ENCODE results near the gene RBM19. TPM values are rescaled to one million over a fixed set of nuclear protein-coding genes. Genes with fewer than 3 reads are reported as not detected.
A peak's percentile ranks its signal among the peaks of the same experiment; 100 is the strongest.

The RBM19 gene
- total RNA-seq, 2 donors from 2014 or later: 46.9 to 77.8 TPM

DNA sequence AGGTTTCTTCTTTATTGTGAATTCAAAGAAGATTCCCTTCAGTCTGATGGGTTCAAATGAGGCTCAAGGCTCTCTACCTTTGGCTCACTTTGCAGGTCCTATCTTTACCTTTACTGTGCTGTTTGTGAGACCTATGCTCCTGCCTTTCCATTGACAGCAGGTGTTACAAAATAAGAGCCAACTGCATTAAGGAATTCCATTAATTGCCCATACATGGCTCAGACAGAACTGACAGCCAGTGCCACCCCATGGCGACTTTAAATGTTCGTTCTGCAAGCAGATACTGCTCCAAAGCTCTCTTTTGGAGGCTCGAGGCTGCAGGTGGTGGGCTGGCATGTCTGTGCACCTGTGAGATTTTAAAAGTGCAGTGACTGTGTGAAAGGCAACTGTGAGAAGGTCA is 44.7 kb downstream of the RBM19 start:
- peaks cover 6% of the 10 kb centered on the region for H3K36me3 Mint-ChIP-seq
- peaks cover 0 to under 1% of the 10 kb centered on the region in 2 donors for H3K4me1 Mint-ChIP-seq (ENCODE audit: low read depth in 2 of 2)
- no peak overlapping the region for H3K27ac Mint-ChIP-seq
- no peak for ATAC-seq
- DNase-seq (ENCODE audit: low spot score): peak; percentile 20
- H3K4me3 Mint-ChIP-seq: no peak overlapping the region
- H3K27me3 Mint-ChIP-seq: no peaks in the 10 kb centered on the region
- H3K9me3 Mint-ChIP-seq: no peaks in the 10 kb centered on the region

DNA sequence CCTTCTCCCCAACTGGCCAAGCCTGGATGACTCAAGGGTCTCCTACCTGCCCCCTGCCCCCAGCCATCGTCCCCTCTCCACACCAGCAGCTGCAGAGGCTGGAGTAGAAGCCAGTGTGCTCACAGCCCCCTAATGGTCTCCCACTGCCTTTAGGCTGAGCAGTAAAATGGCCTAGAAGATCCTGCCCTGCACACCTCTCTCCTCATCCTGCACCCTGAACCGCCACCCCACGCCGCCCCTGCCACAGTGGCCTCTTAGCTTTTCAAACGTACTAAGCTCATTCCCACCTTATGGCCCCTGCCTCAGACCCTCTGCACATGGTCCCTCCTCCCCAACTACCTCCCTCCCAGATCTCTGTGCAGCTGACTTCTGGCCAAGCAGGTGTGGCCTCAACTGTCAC is 46.3 kb downstream of the RBM19 start:
- H3K4me1 Mint-ChIP-seq (ENCODE audit: low read depth in 2 of 2): no peaks in the 10 kb centered on the region
- no peak for ATAC-seq
- H3K36me3 Mint-ChIP-seq: no peaks in the 10 kb centered on the region

DNA sequence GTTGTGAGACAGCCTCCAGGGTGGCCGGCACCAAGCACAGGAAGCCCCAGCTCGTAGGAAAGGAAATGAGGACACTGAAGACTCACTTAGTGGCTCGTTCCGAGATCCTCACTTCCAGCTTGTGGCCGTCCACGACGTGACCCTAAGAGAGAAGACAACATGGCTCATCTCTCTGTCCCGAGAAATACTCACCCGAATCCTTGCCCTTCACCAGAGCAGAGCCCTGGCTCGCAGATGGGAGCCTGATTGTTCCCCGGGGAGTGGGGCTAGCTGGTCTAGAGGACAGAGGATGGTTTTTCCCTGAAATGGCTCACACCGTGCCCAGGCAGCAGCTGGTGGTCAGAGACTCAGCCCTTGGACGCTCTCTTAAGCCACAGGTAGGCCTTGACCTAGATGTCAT is 47.8 kb downstream of the RBM19 start:
- no peaks in the 10 kb centered on the region for H3K36me3 Mint-ChIP-seq

More for the DNA sequence above, 46.3 kb downstream of the RBM19 start:
- H3K4me3 Mint-ChIP-seq: no peak overlapping the region
- no peaks in the 10 kb centered on the region for H3K27me3 Mint-ChIP-seq
- H3K27ac Mint-ChIP-seq: no peak overlapping the region
- H3K9me3 Mint-ChIP-seq: no peaks in the 10 kb centered on the region
- DNase-seq (ENCODE audit: low spot score): peak; percentile 42

DNA sequence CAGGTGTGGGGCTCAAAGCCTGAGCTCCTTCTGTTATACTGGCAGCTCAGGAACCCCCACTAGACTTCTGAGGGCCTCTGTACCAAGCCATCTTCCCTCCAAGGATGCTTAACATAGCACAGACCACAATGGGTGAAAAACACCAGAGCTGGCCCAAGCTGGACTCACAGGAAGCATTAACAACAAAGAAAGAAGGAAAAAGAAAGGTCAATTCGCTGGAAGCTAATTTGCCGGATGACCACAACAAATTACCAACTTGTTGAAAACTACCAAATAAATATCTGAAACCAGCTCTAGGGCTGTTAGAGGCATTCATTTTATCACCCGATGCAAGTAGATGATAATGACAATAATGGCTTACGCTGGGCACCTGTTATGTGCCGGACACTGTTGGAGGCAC is 48.7 kb downstream of the RBM19 start:
- ATAC-seq (no peak), DNase-seq (ENCODE audit: low spot score) (peak; percentile 1)
- H3K4me1 Mint-ChIP-seq (ENCODE audit: low read depth in 2 of 2): no peaks in the 10 kb centered on the region
- H3K27me3 Mint-ChIP-seq: no peaks in the 10 kb centered on the region
- no peak overlapping the region for H3K4me3 Mint-ChIP-seq
- H3K36me3 Mint-ChIP-seq: no peaks in the 10 kb centered on the region
- no peak overlapping the region for H3K27ac Mint-ChIP-seq
- H3K9me3 Mint-ChIP-seq: no peaks in the 10 kb centered on the region

More for the DNA sequence above, 47.8 kb downstream of the RBM19 start:
- H3K4me1 Mint-ChIP-seq (ENCODE audit: low read depth in 2 of 2): no peaks in the 10 kb centered on the region
- H3K27ac Mint-ChIP-seq: no peak overlapping the region
- H3K27me3 Mint-ChIP-seq: no peaks in the 10 kb centered on the region
- H3K9me3 Mint-ChIP-seq: no peaks in the 10 kb centered on the region
- H3K4me3 Mint-ChIP-seq: no peak overlapping the region
- ATAC-seq: no peak
- peak; percentile 3 for DNase-seq (ENCODE audit: low spot score)

DNA sequence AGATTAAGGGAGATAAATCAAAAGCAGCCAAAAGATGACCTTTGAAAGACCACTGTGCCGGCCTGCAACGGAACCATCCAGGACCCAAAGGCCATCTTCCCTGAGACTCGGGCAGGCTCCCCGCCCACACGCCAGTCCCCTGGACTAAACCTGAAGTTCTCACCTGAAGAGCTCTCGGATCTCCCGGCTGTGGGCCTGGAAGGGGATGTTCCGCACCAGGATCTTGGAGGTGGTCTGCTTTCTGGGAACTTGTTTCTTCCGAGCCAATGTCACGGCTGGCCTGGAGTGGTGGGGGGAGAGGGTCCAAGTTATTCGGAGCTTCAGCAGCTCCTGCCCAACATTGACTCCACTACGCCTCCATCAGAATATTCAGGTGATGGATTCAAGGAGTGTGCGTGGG is 51.3 kb downstream of the RBM19 start:
- DNase-seq (ENCODE audit: low spot score) (peak; percentile 28), ATAC-seq (no peak)
- no peak overlapping the region for H3K27ac Mint-ChIP-seq
- H3K9me3 Mint-ChIP-seq: no peaks in the 10 kb centered on the region
- H3K36me3 Mint-ChIP-seq: no peaks in the 10 kb centered on the region
- H3K4me3 Mint-ChIP-seq: no peak overlapping the region
- H3K4me1 Mint-ChIP-seq (ENCODE audit: low read depth in 2 of 2): peaks cover 0 to 4% of the 10 kb centered on the region in 2 donors
- no peaks in the 10 kb centered on the region for H3K27me3 Mint-ChIP-seq

DNA sequence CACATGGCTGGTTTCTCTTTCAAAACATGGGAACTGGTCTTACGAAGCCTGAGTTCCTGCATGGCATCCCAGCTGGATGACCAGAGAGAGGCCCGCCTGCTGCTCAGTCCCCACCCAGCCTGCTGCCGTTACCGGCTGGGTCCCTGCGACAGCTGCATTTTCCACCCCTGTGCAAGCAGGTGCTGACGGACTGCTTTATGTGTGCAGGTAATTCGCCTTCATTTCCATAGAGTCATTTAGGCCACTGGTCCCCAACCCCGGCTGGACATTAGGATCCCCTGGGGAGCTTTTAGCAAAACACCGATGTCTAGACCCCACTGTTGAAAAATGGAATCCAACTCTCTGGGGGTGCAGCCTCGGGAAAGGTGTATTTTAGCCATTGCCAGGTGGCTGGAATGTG is 51.9 kb downstream of the RBM19 start:
- peak; percentile 34 for DNase-seq (ENCODE audit: low spot score)
- ATAC-seq: no peak
- H3K36me3 Mint-ChIP-seq: no peaks in the 10 kb centered on the region
- no peak overlapping the region for H3K27ac Mint-ChIP-seq
- H3K27me3 Mint-ChIP-seq: no peaks in the 10 kb centered on the region
- no peak overlapping the region for H3K4me3 Mint-ChIP-seq
- no peaks in the 10 kb centered on the region for H3K9me3 Mint-ChIP-seq
- H3K4me1 Mint-ChIP-seq (ENCODE audit: low read depth in 2 of 2): peaks cover 0 to 4% of the 10 kb centered on the region in 2 donors

DNA sequence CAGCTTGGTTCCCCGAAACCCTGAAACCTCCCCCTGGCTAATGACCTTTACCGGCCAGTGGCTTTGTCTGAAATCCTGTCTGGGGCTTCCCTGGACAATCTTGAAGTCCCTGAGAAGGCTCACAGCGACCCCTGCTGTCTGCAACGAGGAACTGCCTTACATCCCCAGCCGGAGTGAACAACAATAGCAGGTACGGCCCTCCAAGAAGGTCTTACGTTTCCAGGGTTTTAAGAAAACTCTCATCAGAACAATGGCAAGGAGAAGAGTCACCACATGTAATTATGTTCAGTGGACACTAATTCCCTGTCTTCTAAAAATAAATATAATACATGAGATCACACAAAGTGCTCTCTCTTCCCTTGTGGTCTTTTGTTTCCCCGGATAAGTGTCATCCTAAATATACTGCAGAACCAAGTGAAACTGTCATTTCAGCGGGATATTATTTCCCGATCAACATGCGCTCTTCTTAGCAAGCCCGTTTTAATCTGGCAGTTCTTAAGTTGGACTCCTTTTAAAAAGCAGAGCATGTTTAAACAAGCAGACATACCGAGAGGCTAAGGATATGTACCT is 53.3 kb downstream of the RBM19 start:
- Mint-ChIP-seq H3K4me1 (ENCODE audit: low read depth in 2 of 2) (peaks cover 0 to 4% of the 10 kb centered on the region in 2 donors), H3K4me3 (no peak overlapping the region), H3K9me3 (no peaks in the 10 kb centered on the region), H3K36me3 (no peaks in the 10 kb centered on the region), H3K27me3 (no peaks in the 10 kb centered on the region), H3K27ac (no peak overlapping the region)
- DNase-seq (ENCODE audit: low spot score) (peak; percentile 63), ATAC-seq (no peak)

DNA sequence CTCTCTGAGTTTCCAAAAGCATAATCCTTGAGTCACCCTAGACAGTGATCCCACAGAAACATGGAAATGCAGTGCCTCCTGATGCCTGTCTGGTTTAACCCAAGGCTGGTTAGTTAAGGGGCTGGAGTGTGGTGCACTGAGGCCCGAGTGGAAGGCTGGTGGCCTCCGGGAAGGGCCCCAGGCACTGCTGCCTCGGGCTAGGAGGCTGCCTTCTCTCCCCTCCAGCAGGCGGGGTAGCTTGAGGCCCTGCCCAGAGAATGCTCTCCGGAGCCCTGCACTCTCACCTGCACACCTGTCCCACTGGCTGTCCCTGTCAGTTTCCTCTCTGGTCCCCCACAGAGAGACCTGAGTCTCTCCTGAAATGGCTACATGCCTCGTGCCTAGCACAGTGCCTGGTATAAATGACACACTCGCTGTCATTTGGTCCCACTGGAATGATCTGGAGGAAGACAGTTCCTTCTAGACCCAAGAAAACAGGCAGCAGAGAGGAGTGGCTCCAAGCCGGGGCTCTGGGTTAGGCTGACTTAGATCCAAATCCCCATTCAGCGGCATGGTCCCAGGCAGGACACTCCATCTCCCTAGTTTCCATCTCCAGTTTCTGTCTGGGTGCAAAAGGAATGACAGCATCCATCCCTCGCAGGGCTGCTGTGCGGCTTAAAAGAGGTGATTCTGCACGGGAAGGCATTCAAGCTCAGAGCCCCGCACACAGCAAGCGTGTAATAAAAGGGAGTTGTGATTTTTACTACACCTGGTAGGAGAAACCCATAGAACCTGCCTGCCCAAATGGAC is 54.0 kb downstream of the RBM19 start:
- ATAC-seq: no peak
- DNase-seq (ENCODE audit: low spot score): peak; percentile 2
- Mint-ChIP-seq H3K36me3 (no peaks in the 10 kb centered on the region), H3K4me3 (no peak overlapping the region), H3K27ac (no peak overlapping the region), H3K4me1 (ENCODE audit: low read depth in 2 of 2) (peaks cover 0 to 4% of the 10 kb centered on the region in 2 donors), H3K9me3 (no peaks in the 10 kb centered on the region), H3K27me3 (no peaks in the 10 kb centered on the region)

DNA sequence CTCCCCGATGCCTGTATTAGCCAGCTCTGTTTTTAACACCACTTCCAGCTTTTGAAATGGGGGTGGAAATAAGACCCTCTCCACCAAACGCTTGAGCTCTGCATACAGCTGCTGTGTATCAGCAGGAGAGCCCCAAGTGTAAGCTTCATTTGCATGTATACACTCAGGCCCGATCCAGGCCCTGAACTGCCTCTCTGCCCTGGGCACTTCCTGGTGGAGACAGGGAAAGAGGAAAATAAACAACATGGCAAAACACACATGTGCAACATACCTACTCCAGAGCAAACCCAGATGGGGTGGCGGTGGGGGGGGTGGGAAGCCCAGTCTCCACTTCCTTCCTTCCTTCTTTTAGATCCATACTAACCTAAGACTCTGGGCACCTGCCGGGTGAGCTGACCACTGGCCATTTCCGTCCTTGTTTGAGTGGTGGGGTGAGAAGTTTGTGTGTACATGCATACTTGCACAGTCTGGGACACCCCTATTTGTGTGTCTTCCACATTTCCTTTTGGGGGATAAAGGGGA is 55.3 kb downstream of the RBM19 start:
- Mint-ChIP-seq H3K27me3 (no peaks in the 10 kb centered on the region), H3K36me3 (peaks cover 4% of the 10 kb centered on the region), H3K4me3 (no peak overlapping the region), H3K4me1 (ENCODE audit: low read depth in 2 of 2) (peaks cover 0 to 7% of the 10 kb centered on the region in 2 donors), H3K27ac (no peak overlapping the region), H3K9me3 (no peaks in the 10 kb centered on the region)
- no peak for ATAC-seq
- DNase-seq (ENCODE audit: low spot score): peak; percentile 18

DNA sequence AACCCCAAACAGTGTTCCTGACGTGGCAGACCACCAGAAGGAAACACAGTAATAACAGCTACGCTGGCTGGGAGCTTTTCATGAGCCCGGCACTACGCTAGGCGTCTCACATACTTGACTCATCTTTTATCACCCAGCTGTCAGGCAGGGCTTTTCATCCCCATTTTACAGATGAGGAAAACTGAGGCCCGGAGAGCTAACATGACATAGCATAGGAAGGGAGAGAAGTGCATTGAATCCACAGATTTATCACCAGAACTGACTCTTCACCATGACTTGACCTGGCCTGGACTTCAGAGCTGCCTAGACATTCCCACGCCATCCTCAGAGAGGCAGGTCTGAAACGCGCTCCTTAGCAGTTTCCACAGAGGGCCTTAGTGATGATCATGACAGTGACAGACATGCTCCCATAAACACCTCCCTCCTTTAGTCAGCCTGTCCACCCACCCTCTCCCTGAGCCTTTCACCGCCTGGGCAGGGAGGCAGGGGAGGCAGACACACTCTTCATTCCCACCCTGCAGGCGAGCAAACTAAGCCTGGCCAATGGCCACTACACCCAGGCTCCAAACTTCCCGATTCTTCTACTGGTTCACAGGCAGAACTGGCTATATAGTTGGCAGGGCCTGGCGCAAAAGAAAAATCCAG is 56.2 kb downstream of the RBM19 start:
- H3K4me3 Mint-ChIP-seq: no peak overlapping the region
- ATAC-seq (no peak), DNase-seq (ENCODE audit: low spot score) (peak; percentile 12)
- H3K4me1 Mint-ChIP-seq (ENCODE audit: low read depth in 2 of 2): peaks cover 0 to 7% of the 10 kb centered on the region in 2 donors
- H3K27ac Mint-ChIP-seq: peak overlapping the region in 1 of 2 donors; percentile 66
- no peaks in the 10 kb centered on the region for H3K27me3 Mint-ChIP-seq
- no peaks in the 10 kb centered on the region for H3K9me3 Mint-ChIP-seq
- peaks cover 13% of the 10 kb centered on the region for H3K36me3 Mint-ChIP-seq

DNA sequence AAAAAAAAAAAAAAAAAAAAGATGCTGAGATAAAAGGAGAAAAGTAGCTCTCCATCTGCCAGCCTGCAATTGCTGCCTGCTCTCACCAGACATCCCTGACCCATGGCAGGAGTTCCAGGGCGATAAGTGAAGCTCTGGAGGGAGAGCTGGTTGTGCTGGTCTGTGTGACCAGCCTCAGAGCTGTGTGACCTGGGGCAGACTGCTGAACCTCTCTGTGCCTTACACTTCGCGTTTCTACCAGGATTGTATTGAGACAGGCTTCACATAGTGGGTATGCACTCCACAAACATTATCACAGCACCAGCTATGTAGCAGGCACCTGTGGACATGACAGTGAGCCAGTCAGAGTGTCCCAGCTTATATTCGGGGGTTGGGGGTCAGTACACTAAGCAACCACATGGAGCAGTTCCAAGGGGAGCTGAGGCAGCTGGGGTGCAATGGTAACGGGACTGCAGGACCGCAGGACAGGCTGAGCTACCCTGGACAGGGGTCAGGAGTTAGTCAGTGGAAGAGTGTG is 57.5 kb downstream of the RBM19 start:
- ATAC-seq (no peak), DNase-seq (ENCODE audit: low spot score) (peak; percentile 12)
- no peaks in the 10 kb centered on the region for H3K27me3 Mint-ChIP-seq
- H3K9me3 Mint-ChIP-seq: no peaks in the 10 kb centered on the region
- H3K4me1 Mint-ChIP-seq (ENCODE audit: low read depth in 2 of 2): peaks cover 0 to 7% of the 10 kb centered on the region in 2 donors
- H3K36me3 Mint-ChIP-seq: peaks cover 13% of the 10 kb centered on the region
- no peak overlapping the region for H3K27ac Mint-ChIP-seq
- no peak overlapping the region for H3K4me3 Mint-ChIP-seq

DNA sequence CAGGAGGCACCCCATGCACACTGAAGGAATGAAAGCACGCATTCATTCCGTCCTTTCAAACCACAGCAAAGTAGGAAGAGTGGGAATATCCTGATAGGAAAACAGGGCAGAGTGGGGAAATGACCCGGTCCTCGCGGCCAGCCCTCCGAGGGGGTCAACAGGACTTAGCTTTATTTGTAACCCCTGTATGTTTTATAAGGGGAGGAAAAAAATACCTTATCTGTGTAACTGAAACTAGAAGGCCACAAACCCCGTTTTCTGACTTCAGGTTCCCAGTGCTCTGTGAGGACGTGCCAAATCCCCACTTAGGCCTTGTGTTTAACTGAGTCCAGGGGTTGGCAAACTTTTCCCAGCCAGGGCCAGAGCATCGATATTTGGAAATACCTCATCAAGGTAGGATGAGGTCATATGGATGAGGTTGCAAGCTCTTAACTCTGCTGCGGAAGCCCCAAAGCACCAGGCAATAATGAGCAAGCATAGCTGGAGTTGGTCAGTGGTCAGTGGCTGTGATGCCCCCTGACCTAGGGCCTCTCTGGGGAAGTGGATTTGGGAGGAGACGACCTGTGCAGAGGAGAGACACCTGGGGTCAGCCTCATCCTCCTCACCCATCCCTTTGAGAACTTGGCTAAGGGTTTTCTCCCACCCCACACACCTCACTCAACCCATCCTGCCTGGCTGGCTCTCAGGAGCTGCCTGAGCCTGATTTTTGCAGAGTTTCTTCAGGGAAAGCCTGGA is 58.5 kb downstream of the RBM19 start:
- Mint-ChIP-seq H3K27ac (no peak overlapping the region), H3K36me3 (peaks cover 19% of the 10 kb centered on the region), H3K9me3 (no peaks in the 10 kb centered on the region), H3K27me3 (no peaks in the 10 kb centered on the region), H3K4me3 (no peak overlapping the region), H3K4me1 (ENCODE audit: low read depth in 2 of 2) (peaks cover 0 to 7% of the 10 kb centered on the region in 2 donors)
- peak; percentile 32 for DNase-seq (ENCODE audit: low spot score)
- ATAC-seq: no peak

DNA sequence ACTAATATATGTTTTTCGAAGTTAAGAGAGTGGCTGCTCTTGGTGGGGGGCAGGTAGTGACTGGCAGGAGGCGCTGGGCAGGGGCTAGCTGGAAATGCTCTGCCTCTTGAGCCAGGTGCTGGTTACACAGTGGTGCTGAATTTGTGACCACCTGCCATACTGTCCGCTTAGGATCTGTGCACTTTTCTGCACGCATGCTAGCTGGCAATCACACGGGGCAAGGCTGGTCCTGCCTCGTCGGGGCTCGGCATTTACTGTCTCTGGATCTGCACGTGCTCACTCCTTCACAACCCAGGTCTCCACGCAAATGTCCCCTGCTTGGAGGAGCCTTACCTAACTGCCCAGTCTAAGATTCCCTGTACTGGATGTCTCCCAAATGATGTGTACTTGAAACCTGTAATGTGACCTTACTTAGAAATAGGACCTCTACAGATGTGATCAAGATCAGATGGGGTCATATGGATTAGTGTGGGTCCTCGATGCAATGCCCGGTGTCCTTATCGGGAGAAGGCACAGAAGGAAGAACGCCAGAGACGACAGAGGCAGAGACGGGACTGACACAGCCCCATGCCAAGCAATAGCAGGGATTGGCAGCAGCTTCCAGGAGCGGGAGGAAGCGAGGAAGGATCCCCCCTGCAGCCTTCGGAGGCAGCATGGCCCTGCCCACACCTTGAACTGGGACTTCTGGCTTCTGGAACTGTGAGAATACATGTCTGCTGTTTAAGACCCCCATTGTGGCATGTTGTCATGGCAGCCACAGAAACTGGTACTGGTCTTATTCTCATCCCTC is 59.5 kb downstream of the RBM19 start:
- Mint-ChIP-seq H3K4me3 (no peak overlapping the region), H3K36me3 (peaks cover 19% of the 10 kb centered on the region), H3K4me1 (ENCODE audit: low read depth in 2 of 2) (peaks cover 0 to 7% of the 10 kb centered on the region in 2 donors), H3K9me3 (no peaks in the 10 kb centered on the region), H3K27ac (no peak overlapping the region), H3K27me3 (no peaks in the 10 kb centered on the region)
- peak; percentile 5 for DNase-seq (ENCODE audit: low spot score)
- ATAC-seq: no peak
